ENCODE results near the gene KLHL42. TPM values are rescaled to one million over a fixed set of nuclear protein-coding genes. Genes with fewer than 3 reads are reported as not detected.

Gene KLHL42
- total RNA-seq, 1 experiment from 2014 or later: 20.7 TPM

DNA sequence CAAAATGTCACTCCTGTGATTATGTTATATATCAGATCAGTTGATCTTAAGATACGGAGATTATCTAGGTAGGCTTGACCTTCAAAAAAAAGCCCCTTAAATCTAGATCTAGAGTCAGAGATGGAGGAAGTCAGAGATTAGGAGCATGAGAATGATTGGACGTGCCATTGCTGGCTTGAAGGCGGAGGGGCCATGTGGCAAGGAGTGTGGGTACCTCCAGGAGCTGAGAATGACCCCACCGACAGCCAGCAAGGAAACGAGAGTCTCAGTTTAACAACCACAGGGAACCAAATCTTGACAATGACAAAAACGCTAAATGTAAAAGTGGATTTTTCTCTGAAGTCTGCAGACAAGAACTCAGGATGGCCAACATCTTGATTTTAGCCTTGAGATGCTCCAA is 32.5 kb downstream of the KLHL42 start:
- ChIA-PET CTCF (interaction anchor here (2.9 kb wide), 1 partner anchor 9 kb away, joined by 12 read pairs; no protein-coding TSS in a partner anchor), POLR2A (no interaction called here)
- H3K4me1 Mint-ChIP-seq: peaks cover 4% of the 10 kb centered on the region; the same call in 1 of the 2 replicates
- H3K4me3 Mint-ChIP-seq: no peak overlapping the region
- TF ChIP-seq, protein P1, sequence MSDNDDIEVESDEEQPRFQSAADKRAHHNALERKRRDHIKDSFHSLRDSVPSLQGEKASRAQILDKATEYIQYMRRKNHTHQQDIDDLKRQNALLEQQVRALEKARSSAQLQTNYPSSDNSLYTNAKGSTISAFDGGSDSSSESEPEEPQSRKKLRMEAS (CRISPR knock-in tag; IDR thresholded peaks at IDR 0.05): no peak
- TF ChIP-seq ZNF232 (CRISPR knock-in tag; IDR thresholded peaks at IDR 0.05) (no peak), SMAD3 (CRISPR knock-in tag; IDR thresholded peaks at IDR 0.05; ENCODE audit: borderline replicate concordance) (no peak), TP53 (CRISPR knock-in tag; IDR thresholded peaks at IDR 0.05) (no peak), ETV6 (CRISPR knock-in tag; IDR thresholded peaks at IDR 0.05) (no peak), NFE2L1 (CRISPR knock-in tag; IDR thresholded peaks at IDR 0.05) (no peak), CBFB (CRISPR knock-in tag; IDR thresholded peaks at IDR 0.05; ENCODE audit: low read depth) (no peak), FOXK1 (CRISPR knock-in tag; IDR thresholded peaks at IDR 0.05) (no peak), NFATC4 (CRISPR knock-in tag; IDR thresholded peaks at IDR 0.05) (no peak)
- TF ChIP-seq, protein P2, sequence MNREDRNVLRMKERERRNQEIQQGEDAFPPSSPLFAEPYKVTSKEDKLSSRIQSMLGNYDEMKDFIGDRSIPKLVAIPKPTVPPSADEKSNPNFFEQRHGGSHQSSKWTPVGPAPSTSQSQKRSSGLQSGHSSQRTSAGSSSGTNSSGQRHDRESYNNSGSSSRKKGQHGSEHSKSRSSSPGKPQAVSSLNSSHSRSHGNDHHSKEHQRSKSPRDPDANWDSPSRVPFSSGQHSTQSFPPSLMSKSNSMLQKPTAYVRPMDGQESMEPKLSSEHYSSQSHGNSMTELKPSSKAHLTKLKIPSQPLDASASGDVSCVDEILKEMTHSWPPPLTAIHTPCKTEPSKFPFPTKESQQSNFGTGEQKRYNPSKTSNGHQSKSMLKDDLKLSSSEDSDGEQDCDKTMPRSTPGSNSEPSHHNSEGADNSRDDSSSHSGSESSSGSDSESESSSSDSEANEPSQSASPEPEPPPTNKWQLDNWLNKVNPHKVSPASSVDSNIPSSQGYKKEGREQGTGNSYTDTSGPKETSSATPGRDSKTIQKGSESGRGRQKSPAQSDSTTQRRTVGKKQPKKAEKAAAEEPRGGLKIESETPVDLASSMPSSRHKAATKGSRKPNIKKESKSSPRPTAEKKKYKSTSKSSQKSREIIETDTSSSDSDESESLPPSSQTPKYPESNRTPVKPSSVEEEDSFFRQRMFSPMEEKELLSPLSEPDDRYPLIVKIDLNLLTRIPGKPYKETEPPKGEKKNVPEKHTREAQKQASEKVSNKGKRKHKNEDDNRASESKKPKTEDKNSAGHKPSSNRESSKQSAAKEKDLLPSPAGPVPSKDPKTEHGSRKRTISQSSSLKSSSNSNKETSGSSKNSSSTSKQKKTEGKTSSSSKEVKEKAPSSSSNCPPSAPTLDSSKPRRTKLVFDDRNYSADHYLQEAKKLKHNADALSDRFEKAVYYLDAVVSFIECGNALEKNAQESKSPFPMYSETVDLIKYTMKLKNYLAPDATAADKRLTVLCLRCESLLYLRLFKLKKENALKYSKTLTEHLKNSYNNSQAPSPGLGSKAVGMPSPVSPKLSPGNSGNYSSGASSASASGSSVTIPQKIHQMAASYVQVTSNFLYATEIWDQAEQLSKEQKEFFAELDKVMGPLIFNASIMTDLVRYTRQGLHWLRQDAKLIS (CRISPR knock-in tag; IDR thresholded peaks at IDR 0.05; ENCODE audit: borderline replicate concordance): no peak
- TF ChIP-seq, protein P3, sequence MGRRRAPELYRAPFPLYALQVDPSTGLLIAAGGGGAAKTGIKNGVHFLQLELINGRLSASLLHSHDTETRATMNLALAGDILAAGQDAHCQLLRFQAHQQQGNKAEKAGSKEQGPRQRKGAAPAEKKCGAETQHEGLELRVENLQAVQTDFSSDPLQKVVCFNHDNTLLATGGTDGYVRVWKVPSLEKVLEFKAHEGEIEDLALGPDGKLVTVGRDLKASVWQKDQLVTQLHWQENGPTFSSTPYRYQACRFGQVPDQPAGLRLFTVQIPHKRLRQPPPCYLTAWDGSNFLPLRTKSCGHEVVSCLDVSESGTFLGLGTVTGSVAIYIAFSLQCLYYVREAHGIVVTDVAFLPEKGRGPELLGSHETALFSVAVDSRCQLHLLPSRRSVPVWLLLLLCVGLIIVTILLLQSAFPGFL (CRISPR knock-in tag; IDR thresholded peaks at IDR 0.05; ENCODE audit: borderline replicate concordance): no peak
- TF ChIP-seq, protein P4, sequence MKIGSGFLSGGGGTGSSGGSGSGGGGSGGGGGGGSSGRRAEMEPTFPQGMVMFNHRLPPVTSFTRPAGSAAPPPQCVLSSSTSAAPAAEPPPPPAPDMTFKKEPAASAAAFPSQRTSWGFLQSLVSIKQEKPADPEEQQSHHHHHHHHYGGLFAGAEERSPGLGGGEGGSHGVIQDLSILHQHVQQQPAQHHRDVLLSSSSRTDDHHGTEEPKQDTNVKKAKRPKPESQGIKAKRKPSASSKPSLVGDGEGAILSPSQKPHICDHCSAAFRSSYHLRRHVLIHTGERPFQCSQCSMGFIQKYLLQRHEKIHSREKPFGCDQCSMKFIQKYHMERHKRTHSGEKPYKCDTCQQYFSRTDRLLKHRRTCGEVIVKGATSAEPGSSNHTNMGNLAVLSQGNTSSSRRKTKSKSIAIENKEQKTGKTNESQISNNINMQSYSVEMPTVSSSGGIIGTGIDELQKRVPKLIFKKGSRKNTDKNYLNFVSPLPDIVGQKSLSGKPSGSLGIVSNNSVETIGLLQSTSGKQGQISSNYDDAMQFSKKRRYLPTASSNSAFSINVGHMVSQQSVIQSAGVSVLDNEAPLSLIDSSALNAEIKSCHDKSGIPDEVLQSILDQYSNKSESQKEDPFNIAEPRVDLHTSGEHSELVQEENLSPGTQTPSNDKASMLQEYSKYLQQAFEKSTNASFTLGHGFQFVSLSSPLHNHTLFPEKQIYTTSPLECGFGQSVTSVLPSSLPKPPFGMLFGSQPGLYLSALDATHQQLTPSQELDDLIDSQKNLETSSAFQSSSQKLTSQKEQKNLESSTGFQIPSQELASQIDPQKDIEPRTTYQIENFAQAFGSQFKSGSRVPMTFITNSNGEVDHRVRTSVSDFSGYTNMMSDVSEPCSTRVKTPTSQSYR (CRISPR knock-in tag; IDR thresholded peaks at IDR 0.05): no peak
- TF ChIP-seq, protein P5, sequence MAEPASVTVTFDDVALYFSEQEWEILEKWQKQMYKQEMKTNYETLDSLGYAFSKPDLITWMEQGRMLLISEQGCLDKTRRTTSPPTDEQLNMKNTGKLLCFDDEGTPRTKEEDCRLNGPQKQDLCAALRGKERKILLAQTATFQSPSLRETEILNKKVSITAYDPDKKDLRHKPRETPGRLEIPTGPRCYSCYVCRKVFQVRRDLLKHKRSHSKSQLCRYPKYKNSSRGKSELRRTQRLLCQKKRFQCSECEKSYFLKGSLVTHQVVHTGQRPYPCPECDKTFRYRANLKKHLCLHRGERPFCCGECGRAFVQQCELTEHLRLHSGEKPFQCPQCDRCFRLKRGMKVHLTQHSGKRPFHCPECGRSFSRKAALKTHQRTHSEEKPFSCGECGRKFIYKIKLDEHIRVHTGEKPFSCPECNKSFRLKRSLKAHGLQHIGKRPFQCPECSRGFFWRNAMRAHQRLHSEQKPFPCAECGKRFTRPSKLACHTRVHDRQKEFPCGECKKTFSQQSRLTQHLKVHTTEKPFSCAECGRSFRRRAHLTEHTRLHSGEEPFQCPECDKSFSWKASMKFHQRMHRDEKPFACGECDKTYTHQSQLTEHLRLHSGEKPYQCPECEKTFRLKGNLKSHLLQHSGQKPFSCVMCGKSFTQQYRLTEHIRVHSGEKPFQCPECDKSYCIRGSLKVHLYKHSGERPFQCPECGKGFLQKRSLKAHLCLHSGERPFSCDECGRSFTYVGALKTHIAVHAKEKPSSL (CRISPR knock-in tag; conservative IDR thresholded peaks at IDR 0.05): no peak
- H3K27ac Mint-ChIP-seq: no peak overlapping the region
- DNase-seq (ENCODE audit: low spot score) (no peak), ATAC-seq (no peak)
- no peaks in the 10 kb centered on the region for H3K36me3 Mint-ChIP-seq
- no peaks in the 10 kb centered on the region; the same call in 1 of the 2 replicates for H3K27me3 Mint-ChIP-seq (ENCODE audit: low read depth)
- peaks cover 15% of the 10 kb centered on the region for H3K9me3 Mint-ChIP-seq

DNA sequence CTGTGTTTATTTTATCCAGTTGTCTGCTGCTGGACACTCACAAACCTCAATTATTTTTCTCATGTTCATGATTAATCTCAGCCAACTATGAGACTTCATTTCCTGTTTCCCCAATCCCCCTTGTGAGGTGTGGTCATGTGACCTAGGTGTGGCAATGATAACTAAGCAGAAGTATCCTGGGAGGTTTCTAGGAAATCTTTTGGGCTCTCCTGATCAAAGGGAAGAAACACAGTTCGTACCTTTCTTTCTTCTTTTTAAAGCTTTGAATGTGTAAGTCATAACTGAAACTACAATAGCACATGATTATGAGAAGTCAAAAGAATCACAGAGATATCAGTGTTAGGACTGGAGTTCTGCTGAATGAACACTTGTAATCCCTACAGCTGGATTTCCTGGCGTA is 34.4 kb downstream of the KLHL42 start:
- Mint-ChIP-seq H3K9me3 (peaks cover 26% of the 10 kb centered on the region), H3K4me3 (no peak overlapping the region), H3K27me3 (ENCODE audit: low read depth) (peaks cover 3% of the 10 kb centered on the region; the same call in 1 of the 2 replicates), H3K36me3 (peaks cover 5% of the 10 kb centered on the region), H3K27ac (no peak overlapping the region), H3K4me1 (peaks cover 4% of the 10 kb centered on the region; the same call in 1 of the 2 replicates)
- ATAC-seq: no peak
- no peak for DNase-seq (ENCODE audit: low spot score)
- CTCF ChIA-PET: no interaction called here
- POLR2A ChIA-PET: no interaction called here
- no peak for TF ChIP-seq ZNF317 (CRISPR knock-in tag; IDR thresholded peaks at IDR 0.05; ENCODE audit: borderline replicate concordance, low read depth)
- TF ChIP-seq, protein P3 (CRISPR knock-in tag; IDR thresholded peaks at IDR 0.05; ENCODE audit: borderline replicate concordance): no peak
- no peak for TF ChIP-seq RORB (CRISPR knock-in tag; IDR thresholded peaks at IDR 0.05)
- TF ChIP-seq ZNF416 (CRISPR knock-in tag; IDR thresholded peaks at IDR 0.05): no peak
- TF ChIP-seq, protein P6, sequence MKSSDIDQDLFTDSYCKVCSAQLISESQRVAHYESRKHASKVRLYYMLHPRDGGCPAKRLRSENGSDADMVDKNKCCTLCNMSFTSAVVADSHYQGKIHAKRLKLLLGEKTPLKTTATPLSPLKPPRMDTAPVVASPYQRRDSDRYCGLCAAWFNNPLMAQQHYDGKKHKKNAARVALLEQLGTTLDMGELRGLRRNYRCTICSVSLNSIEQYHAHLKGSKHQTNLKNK (CRISPR knock-in tag; IDR thresholded peaks at IDR 0.05): no peak
- TF ChIP-seq, protein P7, sequence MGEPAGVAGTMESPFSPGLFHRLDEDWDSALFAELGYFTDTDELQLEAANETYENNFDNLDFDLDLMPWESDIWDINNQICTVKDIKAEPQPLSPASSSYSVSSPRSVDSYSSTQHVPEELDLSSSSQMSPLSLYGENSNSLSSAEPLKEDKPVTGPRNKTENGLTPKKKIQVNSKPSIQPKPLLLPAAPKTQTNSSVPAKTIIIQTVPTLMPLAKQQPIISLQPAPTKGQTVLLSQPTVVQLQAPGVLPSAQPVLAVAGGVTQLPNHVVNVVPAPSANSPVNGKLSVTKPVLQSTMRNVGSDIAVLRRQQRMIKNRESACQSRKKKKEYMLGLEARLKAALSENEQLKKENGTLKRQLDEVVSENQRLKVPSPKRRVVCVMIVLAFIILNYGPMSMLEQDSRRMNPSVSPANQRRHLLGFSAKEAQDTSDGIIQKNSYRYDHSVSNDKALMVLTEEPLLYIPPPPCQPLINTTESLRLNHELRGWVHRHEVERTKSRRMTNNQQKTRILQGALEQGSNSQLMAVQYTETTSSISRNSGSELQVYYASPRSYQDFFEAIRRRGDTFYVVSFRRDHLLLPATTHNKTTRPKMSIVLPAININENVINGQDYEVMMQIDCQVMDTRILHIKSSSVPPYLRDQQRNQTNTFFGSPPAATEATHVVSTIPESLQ (CRISPR knock-in tag; IDR thresholded peaks at IDR 0.05): no peak
